8988T (cell line): ENCODE measurements around the gene RNF212B.
"Not testable (repeated sequence)": the region's sequence is repeated elsewhere in the genome, so short reads cannot be mapped to it uniquely, and the experiment has no call there.

ENCODE experiments used
- DNase-seq: peaks from one replicate; pipeline ENCODE4 v3.0.0; 2011

Gene RNF212B, protein sequence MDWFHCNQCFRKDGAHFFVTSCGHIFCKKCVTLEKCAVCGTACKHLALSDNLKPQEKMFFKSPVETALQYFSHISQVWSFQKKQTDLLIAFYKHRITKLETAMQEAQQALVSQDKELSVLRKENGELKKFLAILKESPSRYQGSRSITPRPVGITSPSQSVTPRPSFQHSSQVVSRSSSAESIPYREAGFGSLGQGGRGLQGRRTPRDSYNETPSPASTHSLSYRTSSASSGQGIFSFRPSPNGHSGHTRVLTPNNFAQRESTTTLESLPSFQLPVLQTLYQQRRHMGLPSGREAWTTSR

DNA sequence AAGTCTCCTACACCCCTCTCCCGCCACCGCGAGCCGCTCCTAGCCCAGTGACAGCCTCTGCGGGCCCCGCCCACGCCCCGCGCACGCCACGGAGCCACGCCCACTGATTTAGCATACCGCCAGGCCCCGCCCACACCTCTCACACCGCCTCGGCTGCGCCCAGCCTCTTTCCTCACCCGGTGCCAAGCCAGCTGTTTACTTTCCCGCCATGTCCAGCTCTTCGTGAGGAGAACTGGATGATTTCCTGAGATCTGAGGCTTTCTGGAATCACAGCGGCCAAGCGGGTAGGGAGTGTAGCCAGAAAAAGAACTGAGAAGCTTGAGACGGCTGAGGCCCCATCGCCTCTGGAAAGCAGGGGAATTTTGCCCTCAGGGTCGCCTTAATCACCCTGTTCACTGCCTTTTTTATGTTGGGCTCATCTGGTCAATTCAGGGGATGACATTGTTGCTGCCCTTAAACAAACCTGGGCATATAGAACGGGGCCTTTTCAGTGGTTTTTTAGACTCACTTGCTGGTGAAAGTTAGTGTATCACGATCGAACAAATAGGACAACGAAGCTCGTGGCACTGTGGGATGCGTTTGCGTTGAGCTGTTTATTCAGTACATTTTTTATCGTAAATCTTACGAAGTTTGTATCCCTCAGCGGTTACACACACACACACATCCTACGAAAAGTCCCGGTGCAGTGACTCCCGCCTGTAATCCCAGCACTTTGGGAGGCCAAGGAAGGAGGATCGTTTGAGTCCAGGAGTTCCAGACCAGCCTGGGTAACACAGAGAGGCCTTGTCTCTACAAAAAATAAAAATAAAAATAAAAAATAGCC is at the start of gene RNF212B:
RNF212B (plus strand) TSS at position 165 of the 823 bp plus-strand sequence. CDS start 2,410 bp downstream, outside the sequence.
- peak; percentile 56 for DNase-seq

DNA sequence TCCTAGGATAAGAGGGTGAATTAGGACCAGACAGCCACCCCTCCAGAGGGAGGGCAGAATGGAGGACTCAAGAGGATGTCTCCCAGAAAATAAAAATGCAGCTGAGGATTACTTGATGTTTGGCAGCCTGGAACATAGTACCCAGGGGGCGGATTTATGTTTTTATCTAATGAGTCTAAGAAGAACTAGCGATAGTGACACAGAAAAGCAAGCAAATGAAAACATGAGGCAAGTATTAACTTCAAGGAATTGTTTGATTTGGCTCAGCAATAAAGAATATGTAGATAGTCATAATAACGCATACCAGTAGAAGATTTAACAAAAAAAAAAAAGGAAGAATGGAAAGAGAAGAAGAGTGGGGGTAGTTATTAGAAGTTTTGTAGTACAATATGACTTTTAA is 44.3 kb upstream of the RNF212B start:
- no peak for DNase-seq

DNA sequence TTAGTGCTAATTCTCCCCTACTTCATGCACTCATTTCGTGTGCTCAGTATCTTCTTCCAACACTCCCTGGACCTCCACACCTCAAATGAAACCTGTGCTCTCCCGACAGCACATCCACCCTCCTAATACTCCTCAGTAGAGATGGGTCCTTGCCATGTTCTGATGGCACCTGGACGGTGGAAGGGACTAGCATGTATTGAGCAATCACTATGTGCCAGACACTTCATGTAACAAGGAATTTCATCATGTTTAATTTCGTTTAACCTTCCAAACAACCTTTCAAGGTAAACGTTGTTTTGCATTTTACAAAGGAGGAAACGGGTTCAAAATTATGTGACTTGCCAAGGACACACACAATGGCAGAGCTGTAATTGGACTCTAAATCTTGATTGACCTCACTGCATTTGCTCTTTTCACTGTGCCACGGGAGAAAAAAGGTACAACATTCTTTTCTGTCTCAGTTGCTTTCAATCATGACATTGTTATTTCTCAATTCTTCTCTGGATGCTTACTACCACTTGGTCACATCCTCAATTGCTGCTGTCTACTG is 42.1 kb upstream of the RNF212B start:
- no peak for DNase-seq

DNA sequence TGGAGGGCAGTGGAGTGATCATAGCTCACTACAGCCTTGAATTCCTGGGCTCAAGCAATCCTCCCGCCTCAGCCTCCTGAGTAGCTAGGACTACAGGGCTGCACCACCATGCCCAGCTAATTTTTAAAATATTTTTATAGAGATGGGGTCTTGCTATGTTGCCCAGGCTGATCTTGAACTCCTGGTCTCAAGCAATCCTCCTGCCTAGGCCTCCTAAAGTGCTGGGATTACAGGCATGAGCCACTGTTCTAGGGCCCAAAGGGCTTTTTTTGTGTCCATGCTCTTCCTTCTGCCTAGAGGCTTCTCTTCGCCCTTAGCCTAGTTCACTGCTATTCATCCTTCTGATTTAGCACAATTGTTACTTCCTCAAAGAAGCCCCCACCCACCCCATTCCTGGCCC is 41.2 kb upstream of the RNF212B start:
- not testable (repeated sequence) for DNase-seq

DNA sequence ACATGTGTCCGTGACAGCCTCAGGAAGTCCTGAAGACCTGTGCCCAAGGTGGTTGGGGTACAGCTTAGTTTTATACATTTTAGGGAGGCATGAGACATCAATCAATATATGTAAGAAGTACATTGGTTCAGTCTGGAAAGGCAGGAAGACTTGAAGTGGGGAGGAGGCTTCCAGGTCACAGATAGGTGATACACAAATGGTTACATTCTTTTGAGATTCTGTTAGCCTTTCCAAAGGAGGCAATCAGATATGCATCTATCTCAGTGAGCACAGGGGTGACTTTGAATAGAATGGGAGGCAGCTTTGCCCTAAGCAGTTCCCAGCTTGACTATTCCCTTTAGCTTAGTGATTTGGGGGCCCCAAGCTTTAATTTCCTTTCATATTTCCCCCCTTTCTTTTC is 38.6 kb upstream of the RNF212B start:
- DNase-seq, result not testable (repeated sequence)

DNA sequence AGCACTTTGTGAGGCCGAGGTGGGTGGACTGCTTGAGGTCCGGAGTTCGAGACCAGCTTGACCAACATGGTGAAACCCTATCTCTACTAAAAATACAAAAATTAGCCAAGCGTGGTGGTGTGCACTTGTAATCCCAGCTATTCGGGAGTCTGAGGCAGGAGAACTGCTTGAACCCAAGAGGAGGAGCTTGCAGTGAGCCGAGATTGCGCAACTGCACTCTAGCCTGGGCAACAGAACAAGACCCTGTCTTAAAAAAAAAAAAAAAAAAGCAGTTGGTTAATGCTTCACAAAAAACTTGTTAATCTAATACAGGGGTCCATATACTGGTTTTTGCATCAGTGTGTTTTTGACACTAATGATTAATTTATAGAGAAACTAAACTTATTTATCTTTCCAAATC is 35.7 kb upstream of the RNF212B start:
- no peak for DNase-seq

DNA sequence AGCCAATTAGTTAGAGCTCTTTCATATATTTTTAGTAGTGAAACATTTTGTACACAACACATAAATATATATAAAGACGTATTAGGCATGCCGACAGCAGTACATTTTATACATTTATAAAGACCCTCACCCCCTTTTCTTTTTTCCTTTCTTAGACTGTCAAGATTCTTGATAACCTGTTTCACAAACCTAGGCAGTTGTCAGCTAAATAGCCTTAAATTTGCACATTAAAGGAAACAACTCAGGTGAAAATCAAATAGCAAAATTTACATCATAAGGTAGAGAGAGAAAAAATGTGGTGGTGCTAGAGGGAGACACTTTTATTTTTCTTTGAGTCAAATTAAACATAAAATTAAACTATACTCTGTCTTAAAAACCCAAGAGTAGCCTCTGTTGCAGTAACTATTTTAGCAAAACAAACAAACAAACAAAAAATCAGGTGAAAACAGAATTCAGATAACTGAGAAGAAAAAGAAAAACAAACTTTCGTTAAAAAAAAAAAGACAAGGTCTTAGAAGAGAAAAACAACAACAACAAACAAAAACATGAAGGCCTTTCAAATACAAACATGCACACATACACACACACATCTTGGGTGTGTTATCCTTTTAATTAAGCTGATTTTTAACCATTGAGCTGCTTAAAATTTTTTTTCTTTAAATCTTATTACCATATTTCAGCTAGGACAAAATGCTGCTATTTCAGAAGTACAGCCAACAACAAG is 31.2 kb upstream of the RNF212B start:
- DNase-seq, result no peak

DNA sequence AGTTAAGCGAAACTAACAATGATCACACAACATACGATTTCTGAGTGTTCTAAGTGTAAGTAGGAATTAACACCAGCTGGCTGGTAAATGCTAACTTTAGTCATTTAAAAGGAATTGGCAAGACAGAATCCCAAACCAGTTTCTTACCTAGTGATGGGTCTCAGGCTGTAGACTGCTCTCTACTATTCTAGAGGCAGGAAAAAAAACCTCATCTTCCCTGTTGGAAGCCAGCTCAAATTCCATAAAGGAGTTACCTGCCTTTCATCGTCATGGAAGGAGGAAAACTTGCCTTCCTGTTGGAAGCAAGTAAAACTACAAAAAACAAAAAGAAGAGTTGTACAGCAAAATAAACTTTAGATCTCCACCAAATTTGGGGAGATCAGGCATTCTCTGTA is 30.6 kb upstream of the RNF212B start:
- no peak for DNase-seq

DNA sequence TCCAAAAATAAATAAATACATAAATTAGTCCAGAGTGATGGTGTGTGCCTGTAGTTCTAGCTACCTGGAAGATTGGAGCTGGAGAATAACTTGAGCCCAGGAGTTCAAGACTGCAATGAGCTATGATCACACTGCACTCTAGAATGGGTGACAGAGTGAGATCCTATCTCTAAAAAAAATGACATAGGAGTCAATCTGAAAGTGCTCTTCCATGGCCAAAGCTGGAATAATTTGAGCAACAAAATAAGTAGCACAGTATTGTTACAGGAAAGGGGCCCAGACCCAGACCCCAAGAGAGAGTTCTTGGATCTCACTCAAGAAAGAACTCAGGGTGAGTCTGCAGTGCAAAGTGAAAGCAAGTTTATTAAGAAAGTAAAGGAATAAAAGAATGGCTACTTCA is 29.4 kb upstream of the RNF212B start:
- no peak for DNase-seq

DNA sequence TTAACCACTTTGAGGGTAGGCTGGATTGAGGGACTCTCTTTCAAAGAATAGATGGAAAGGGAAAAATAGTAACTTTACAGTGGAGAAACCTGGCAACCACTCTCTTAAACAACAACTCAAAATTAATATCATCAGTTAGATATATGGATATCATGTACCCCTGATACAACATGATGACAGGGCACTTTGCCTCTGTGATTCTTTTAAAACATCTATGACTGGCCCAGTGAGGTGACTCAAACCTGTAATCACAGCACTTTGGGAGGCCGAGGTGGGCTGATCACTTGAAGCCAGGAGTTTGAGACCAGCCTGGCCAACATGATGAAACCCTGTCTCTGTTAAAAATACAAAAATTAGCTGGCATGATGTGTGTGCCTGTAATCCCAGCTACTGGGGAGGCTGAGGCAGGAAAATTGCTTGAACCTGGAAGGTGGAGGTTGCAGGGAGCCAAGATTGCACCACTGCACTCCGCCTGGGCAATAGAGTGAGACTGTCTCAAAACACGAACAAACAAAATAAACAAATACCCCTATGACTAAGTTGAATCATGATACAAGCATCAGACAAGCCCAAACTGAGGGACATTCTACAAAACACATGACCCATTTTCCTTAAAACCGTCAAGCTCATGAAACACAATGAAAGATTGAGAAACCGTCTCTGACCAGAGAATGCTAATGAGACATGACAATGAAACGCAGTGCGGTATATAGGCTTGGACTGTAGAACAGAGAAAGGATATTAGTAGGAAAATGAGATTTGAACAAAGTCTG is 27.9 kb upstream of the RNF212B start:
- DNase-seq, result no peak

DNA sequence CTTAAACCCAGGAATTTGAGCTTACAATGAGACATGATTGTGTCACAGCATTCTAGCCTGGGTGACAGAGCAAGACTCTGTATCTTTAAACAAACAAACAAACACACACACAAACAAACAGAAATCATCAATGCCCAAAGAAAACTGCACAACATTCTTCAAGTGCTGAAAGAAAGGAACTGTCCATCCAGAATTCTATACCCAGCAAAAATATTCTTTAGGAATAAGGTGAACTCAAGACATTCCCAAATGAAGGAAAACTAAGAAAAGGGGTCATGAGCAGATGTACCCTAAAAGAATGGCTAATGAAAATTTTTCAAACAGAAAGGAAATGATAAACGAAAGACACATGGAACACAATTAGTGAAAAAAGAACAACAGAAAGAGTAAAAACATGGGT is 22.3 kb upstream of the RNF212B start:
- DNase-seq, result no peak

DNA sequence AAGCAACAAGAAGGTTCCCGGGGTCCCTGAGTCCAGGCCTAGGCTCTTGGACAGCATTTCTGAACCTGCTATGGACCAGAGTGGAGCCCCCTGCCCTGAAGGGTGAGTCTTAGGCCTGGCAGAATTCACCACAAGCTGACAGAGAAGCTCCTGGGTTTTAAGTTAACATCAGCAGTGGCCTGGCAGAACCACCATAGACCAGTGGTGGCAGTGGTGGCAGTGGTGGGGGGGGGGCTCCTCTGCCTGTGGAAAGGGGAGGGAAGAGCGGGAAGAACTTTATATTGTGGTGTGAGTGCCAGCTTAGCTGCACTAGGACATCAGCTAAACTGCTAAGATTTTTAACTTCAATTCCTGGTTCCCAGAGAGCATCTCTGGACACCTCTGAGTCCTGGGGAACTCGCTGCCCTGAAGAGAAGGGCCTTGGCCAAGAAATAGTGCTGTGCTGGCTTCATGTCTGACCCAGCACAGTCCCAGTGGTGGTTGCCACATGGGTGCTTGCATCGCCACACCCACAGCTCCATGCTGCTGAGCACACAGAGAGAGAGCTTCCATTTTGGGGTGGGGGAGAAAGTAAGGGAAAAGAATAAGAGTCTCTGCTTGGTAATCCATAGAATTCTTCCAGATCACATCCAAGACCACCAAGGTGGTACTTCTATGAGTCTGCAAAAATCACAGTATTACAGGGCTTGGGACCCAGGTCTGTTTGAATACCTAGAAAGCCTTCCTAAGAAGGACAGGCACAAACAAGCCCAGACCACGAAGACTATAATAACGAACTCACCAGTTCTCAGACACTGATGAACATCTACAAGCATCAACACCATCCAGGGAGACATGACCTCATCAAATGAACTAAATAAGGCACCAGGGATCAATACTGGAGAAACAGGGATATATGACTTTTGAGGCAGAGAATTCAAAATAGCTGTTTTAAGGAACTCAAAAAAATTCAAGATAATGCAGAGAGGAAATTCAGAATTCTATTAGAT is 20.4 kb upstream of the RNF212B start:
- DNase-seq, result no peak

DNA sequence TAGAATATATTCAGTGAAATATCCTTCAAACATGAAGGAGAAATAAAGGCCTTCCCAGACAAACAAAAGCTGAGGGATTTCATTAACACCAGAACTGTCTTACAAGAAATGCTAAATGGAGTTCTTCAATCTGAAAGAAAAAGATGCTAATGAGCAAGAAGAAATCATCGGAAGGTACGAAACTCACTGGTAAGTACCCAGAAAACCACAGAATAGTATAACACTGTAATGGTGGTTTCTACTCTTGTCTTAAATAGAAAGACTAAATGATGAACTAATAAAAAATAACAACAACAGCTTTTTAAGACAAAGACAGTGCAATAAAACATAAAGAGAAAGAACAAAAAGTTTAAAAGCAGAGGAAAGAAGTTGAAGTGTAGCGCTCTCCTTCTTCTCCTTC is 18.7 kb upstream of the RNF212B start:
- DNase-seq, result no peak

DNA sequence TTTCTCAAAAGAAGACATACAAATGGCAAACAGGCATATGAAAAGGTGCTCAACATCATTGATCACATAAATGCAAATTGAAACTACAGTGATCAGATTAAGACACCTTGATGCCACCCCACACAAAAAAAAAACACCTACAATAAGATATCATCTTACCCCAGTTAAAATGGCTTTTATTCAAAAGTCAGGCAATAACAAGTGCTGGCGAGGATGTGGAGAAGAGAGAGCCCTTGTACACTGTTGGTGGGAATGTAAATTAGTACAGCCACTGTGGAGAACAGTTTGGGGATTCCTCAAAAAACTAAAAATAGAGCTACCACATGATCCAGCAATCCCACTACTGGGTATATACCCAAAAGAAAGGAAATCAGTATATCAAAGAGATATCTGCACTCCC is 12.8 kb upstream of the RNF212B start:
- not testable (repeated sequence) for DNase-seq

DNA sequence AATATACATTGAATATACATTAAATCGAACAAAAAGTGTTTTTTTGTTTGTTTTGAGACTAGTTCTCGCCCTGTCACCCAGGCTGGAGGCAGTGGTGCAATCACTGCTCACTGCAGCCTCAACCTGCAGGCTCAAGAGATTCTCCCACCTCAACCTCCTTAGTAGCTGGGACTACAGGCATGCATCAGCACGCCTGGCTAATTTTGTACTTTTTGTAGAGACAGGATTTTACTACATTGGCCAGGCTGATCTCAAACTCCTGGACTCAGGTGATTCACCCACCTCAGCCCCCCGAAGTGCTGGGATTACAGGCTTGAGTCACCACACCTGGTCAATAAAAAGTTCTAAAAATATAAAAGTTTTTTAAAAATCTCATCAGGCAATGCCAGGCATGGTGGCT is 10.2 kb upstream of the RNF212B start:
- no peak for DNase-seq

DNA sequence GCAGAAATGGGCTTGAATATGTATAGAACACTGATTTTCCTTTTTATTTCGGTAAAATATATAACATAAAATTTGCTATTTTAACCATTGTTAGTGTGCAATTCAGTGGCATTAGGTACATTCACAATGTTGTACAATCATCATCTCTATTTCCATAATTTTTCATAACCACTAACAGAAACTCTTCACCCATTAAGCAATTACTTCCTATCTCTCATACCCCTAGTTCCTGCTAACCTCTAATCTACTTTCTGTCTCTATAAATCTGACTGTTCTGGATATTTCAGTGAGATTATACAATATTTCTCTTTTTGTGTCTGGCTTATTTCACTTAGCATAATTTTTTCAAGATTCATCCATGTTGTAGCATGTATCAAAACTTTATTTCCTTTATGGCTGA is 8.9 kb upstream of the RNF212B start:
- DNase-seq, result no peak

DNA sequence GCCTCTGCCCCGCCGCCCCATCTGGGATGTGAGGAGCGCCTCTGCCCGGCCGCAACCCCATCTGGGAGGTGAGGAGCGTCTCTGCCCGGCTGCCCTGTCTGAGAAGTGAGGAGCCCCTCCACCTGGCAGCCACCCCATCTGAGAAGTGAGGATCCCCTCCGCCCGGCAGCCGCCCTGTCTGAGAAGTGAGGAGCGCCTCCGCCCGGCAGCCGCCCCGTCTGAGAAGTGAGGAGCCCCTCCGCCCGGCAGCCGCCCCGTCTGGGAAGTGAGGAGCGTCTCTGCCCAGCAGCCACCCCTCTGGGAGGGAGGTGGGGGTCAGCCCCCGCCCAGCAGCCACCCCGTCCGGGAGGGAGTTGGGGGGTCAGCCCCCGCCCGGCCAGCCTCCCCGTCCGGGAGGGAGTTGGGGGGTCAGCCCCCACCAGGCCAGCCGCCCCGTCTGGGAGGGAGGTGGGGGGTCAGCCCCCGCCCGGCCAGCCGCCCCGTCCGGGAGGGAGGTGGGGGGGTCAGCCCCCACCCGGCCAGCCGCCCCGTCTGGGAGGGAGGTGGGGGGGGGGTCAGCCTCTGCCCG is 5.4 kb upstream of the RNF212B start:
- not testable (repeated sequence) for DNase-seq

DNA sequence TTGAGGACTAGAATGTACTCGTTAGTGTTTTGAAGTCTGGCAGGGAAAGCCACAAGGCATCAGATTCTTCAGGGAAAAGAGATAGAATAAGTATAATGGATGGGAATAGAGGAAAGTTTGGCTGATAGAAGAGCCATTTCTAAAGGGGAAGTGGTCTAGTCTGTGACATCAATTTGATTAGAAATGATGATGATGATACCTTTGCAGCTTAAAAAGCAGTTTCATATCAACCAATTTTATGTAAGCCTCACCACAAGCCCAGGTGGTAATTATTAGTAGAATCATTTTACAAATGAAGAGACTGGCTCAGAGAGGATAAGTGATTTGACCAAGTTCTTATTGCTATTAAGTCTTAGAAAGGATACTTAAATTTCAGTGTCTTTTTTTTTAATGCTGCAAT is 2.9 kb downstream of the RNF212B start:
- no peak for DNase-seq

DNA sequence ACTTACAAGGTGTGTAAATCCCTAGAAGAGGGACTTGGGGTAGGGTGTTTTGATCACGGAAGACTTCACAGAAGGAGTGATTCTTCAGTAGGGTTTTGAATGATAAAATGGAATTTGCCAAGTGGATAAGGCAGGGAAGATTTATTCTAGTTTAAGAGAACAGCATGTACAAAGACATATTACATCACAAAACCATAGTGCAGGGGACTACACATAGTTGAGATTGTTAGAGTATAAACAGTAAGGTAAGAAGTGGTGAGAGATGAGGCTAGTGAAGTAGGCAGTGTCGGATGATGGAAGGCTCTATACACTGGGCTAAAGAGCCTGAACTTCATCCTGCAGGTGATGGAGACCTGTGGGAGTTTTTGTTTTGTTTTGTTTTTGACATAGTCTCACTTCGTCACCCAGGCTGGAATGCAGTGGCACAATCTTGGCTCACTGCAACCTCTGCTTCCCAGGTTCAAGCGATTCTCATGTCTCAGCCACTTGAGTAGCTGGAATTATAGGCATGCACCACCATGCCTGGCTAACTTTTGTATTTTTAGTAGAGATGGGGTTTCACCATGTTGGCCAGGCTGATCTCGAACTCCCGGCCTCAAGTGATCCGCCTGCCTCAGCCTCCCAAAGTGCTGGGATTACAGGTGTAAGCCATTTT is 3.5 kb downstream of the RNF212B start:
- not testable (repeated sequence) for DNase-seq

DNA sequence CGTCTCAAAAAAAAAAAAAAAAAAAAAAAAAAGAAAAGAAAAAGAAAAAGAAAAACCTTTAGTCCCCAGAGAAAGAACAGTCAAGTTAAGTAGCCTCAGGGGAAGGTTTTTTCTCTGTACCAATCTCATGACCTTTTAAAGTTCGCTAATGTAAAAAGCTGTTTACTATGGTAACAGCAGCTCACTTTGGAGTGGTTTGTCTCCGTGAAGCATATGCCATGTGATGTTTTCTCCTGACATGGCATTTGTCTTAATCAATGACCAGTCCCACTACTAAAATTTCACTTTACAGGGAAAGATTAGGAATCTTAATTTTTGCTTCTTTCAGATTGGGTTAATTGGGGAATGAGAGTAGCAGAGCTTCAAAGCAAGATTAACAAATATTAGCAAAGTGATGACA is 4.3 kb downstream of the RNF212B start:
- DNase-seq, result no peak
